ENCODE measurements around the gene LRG1.

The LRG1 gene

DNA sequence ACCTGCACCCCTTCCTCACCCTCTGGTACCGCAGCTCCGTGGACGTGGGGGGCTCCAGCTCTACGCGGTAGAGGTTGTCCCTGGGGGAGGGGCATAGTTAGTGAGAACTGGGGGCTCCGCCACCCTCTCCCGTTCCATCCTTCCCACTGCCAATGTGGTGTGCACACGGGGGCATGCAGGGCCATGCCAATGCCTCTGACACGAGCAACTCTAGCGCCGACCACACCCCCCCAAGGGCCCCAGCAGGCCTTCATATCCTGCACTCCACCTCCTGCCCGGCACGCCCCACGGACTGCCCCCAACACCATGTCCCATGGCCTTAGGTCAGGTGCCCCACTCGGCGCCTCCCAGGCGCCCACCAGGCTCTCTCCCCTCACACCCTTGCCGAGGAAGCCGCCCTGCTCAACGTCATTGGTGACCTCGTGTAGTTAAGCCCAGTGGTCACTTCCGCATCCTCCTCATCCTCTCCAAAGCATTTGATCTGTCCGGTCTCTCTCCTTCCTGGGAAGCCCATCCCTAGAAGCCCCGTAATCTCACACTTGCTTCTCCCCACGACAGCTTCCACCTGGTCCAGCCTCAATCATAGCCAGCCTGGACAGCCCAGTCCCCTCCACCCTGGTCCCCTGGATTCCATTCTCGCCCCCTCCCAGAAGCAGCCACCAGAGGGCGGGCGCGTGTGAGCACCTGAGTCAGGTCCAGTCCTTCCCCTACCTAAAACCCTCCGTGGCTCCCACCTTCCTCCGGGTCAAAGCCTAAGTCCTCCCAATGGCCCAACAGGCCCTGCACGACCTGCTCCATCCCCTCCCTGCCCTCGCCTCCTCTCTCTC, 17.5 kb upstream of the LRG1 start:
- ChIA-PET CTCF (interaction anchor here (0.6 to 1.7 kb wide), 4 partner anchors 9 to 79 kb away, joined by 3 to 11 read pairs (median 6); no protein-coding TSS in a partner anchor), POLR2A (no interaction called here)
- no peaks in the 10 kb centered on the region for H3K9me3 ChIP-seq (ENCODE audit: control insufficient read depth, insufficient read depth, low read depth, low read length)
- no peak overlapping the region for H3K27ac ChIP-seq (ENCODE audit: extremely low read depth, low read depth, low read length)
- H3K4me3 ChIP-seq (ENCODE audit: low read depth, low read length) = no peak overlapping the region
- H3K36me3 ChIP-seq (ENCODE audit: control insufficient read depth in 2 of 2, insufficient read depth in 1 of 2, low read length in 2 of 2) = peaks cover 0 to 34% of the 10 kb centered on the region in 2 experiments; a peak in 2 of 3 replicates
- TF ChIP-seq ZNF121 (tag by site-specific recombination; IDR thresholded peaks at IDR 0.05) (no peak), SETDB1 (IDR thresholded peaks at IDR 0.05; ENCODE audit: insufficient read length, low read length) (no peak), BCL11A (tag by site-specific recombination; IDR thresholded peaks at IDR 0.05; ENCODE audit: low read depth) (peak; percentile 47), CTCF (tag by site-specific recombination; IDR thresholded peaks at IDR 0.05) (0 out of 2 replicates have a peak, but pooled peaks have one; percentile 44), TRIM28 (IDR thresholded peaks at IDR 0.05; ENCODE audit: borderline replicate concordance, low read length) (no peak), ZNF610 (tag by site-specific recombination; IDR thresholded peaks at IDR 0.05; ENCODE audit: borderline replicate concordance) (no peak), ZNF416 (tag by site-specific recombination; IDR thresholded peaks at IDR 0.05) (no peak), ZNF23 (tag by site-specific recombination; IDR thresholded peaks at IDR 0.05; ENCODE audit: borderline replicate concordance) (no peak), ZFP37 (tag by site-specific recombination; IDR thresholded peaks at IDR 0.05) (no peak), HOXD13 (CRISPR knock-in tag; IDR thresholded peaks at IDR 0.05; ENCODE audit: borderline replicate concordance) (no peak), ZNF658 (tag by site-specific recombination; IDR thresholded peaks at IDR 0.05) (no peak), ZNF654 (tag by site-specific recombination; IDR thresholded peaks at IDR 0.05; ENCODE audit: low read depth) (peak; percentile 5; the same call in 1 of the 2 replicates), ZNF510 (tag by site-specific recombination; IDR thresholded peaks at IDR 0.05; ENCODE audit: insufficient replicate concordance) (no peak), ZBTB7A (tag by site-specific recombination; IDR thresholded peaks at IDR 0.05; ENCODE audit: low read depth) (no peak), GLIS2 (tag by site-specific recombination; IDR thresholded peaks at IDR 0.05) (0 out of 2 replicates have a peak, but pooled peaks have one; percentile 23), WT1 (tag by site-specific recombination; IDR thresholded peaks at IDR 0.05) (no peak), BCL11B (tag by site-specific recombination; IDR thresholded peaks at IDR 0.05; ENCODE audit: low read depth) (no peak), ZNF18 (tag by site-specific recombination; IDR thresholded peaks at IDR 0.05) (no peak), YY1 (tag by site-specific recombination; IDR thresholded peaks at IDR 0.05) (no peak), HOXC10 (CRISPR knock-in tag; IDR thresholded peaks at IDR 0.05) (no peak), ZNF560 (tag by site-specific recombination; IDR thresholded peaks at IDR 0.05; ENCODE audit: borderline replicate concordance) (no peak), ZNF768 (tag by site-specific recombination; IDR thresholded peaks at IDR 0.05) (no peak), ZFHX2 (tag by site-specific recombination; conservative IDR thresholded peaks at IDR 0.05) (no peak), ZNF16 (tag by site-specific recombination; IDR thresholded peaks at IDR 0.05; ENCODE audit: low read depth) (peak; percentile 94)
- TF ChIP-seq, protein P1, sequence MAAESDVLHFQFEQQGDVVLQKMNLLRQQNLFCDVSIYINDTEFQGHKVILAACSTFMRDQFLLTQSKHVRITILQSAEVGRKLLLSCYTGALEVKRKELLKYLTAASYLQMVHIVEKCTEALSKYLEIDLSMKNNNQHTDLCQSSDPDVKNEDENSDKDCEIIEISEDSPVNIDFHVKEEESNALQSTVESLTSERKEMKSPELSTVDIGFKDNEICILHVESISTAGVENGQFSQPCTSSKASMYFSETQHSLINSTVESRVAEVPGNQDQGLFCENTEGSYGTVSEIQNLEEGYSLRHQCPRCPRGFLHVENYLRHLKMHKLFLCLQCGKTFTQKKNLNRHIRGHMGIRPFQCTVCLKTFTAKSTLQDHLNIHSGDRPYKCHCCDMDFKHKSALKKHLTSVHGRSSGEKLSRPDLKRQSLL (tag by site-specific recombination; IDR thresholded peaks at IDR 0.05) = no peak
- H3K4me1 ChIP-seq (ENCODE audit: control insufficient read depth, insufficient read depth, low read length) = no peaks in the 10 kb centered on the region
